OCI-M2 (cell line): ENCODE results near the gene ADAT3.
A peak's percentile ranks its signal among the peaks of the same experiment; 100 is the strongest.

Experiments
- DNase-seq: peaks from one replicate; lab custom pipeline; 2025; ENCODE audit not compliant: unreplicated experiment; lab: John Stamatoyannopoulos, UW

ADAT3 gene

GRCh38 chr19:1905110-1905862, at the start of gene ADAT3, which contains the start of gene SCAMP4:
Gene ADAT3, plus strand, starts transcription at chr19:1905399. Its CDS starts 6,649 bp downstream, at chr19:1912048.
Gene SCAMP4, plus strand, starts transcription at chr19:1905399. Its CDS starts 9,621 bp downstream, at chr19:1915020.
- DNase-seq = peak; percentile 58

- no peak for DNase-seq
Observed at GRCh38 chr19:1855828-1856255, 49.4 kb upstream of the ADAT3 start.

- DNase-seq = no peak
Observed at GRCh38 chr19:1856345-1856697, 48.9 kb upstream of the ADAT3 start.

GRCh38 chr19:1856698-1857603, 48.2 kb upstream of the ADAT3 start:
- DNase-seq = no peak

- no peak for DNase-seq
Observed at GRCh38 chr19:1857648-1858326, 47.4 kb upstream of the ADAT3 start.

GRCh38 chr19:1858412-1859081, 46.7 kb upstream of the ADAT3 start:
- no peak for DNase-seq

GRCh38 chr19:1859331-1859781, 45.8 kb upstream of the ADAT3 start:
- no peak for DNase-seq

GRCh38 chr19:1860042-1860775, 45.0 kb upstream of the ADAT3 start:
- no peak for DNase-seq

- DNase-seq = no peak
Observed at GRCh38 chr19:1860821-1861598, 44.2 kb upstream of the ADAT3 start.

GRCh38 chr19:1861599-1862031, 43.6 kb upstream of the ADAT3 start:
- no peak for DNase-seq

- no peak for DNase-seq
Observed at GRCh38 chr19:1862068-1862423, 43.2 kb upstream of the ADAT3 start.

GRCh38 chr19:1862424-1863327, 42.5 kb upstream of the ADAT3 start:
- DNase-seq = no peak

- no peak for DNase-seq
Observed at GRCh38 chr19:1863328-1863637, 41.9 kb upstream of the ADAT3 start, which contains the start of gene KLF16. Gene KLF16, minus strand, starts transcription at chr19:1863579. Its CDS starts 82 bp downstream, at chr19:1863497.

- DNase-seq = no peak
Observed at GRCh38 chr19:1863638-1864479, 41.3 kb upstream of the ADAT3 start.

GRCh38 chr19:1864480-1865171, 40.6 kb upstream of the ADAT3 start:
- no peak for DNase-seq

- no peak for DNase-seq
Observed at GRCh38 chr19:1865172-1866010, 39.8 kb upstream of the ADAT3 start.
